Parathyroid adenoma (tissue), 2 donors: Measurements from ENCODE around the gene ESRRB.
A peak's percentile ranks its signal among the peaks of the same experiment; 100 is the strongest.

Experiments
- H2AFZ ChIP-seq: fragments of 300-600 bp; sonication (generic); one replicate; pipeline ENCODE4 v1.7.0; 2017; ENCODE audit warnings: antibody characterized with exemption, mild to moderate bottlenecking
- H3K27ac ChIP-seq: fragments of 300-600 bp; sonication (generic); one replicate; pipeline ENCODE4 v1.7.0; 2017
- H3K27me3 ChIP-seq: fragments of 300-600 bp; sonication (generic); one replicate; pipeline ENCODE4 v1.7.0; 2017; ENCODE audit warnings: low read length; ENCODE audit not compliant: control insufficient read depth, insufficient read depth
- H3K36me3 ChIP-seq: fragments of 300-600 bp; sonication (generic); one replicate; pipeline ENCODE4 v1.7.0; 2017; ENCODE audit warnings: low read length; ENCODE audit not compliant: control insufficient read depth, insufficient read depth
- H3K4me1 ChIP-seq: fragments of 300-600 bp; sonication (generic); one replicate; pipeline ENCODE4 v1.7.0; 2017; ENCODE audit warnings: control low read depth
- H3K4me2 ChIP-seq: fragments of 300-600 bp; sonication (generic); one replicate; pipeline ENCODE4 v1.7.0; 2017; ENCODE audit warnings: low read length
- H3K4me3 ChIP-seq: fragments of 300-600 bp; sonication (generic); one replicate; pipeline ENCODE4 v1.7.0; 2017; ENCODE audit warnings: low read depth, low read length
- H3K79me2 ChIP-seq: fragments of 300-600 bp; sonication (generic); one replicate; pipeline ENCODE4 v1.7.0; 2017; ENCODE audit warnings: control low read depth
- H3K9ac ChIP-seq: fragments of 300-600 bp; sonication (generic); one replicate; pipeline ENCODE4 v1.7.0; 2017; ENCODE audit warnings: mild to moderate bottlenecking
- H3K9me3 ChIP-seq: fragments of 300-600 bp; sonication (generic); one replicate; pipeline ENCODE4 v1.7.0; 2017; ENCODE audit warnings: low read length; ENCODE audit not compliant: control insufficient read depth
- TF ChIP-seq, protein P1 (sequence below): fragments of 300-600 bp; sonication (generic); IDR thresholded peaks from one replicate; pipeline ENCODE4 v1.7.0; 2017; ENCODE audit warnings: antibody characterized with exemption, mild to moderate bottlenecking
- donor health status: primary hyperparathyroidism.

ESRRB gene

GRCh38 chr14:76465664-76466063 lies 89.7 kb downstream of the ESRRB start:
- H3K27ac ChIP-seq, result no peak overlapping the region
- no peaks in the 10 kb centered on the region for H3K27me3 ChIP-seq
- H2AFZ ChIP-seq, result no peak overlapping the region
- no peaks in the 10 kb centered on the region for H3K79me2 ChIP-seq
- H3K9me3 ChIP-seq, result no peaks in the 10 kb centered on the region
- no peak overlapping the region for H3K9ac ChIP-seq
- H3K4me2 ChIP-seq, result no peak overlapping the region
- H3K4me1 ChIP-seq, result no peaks in the 10 kb centered on the region
- H3K4me3 ChIP-seq, result no peak overlapping the region
- TF ChIP-seq, protein P1, sequence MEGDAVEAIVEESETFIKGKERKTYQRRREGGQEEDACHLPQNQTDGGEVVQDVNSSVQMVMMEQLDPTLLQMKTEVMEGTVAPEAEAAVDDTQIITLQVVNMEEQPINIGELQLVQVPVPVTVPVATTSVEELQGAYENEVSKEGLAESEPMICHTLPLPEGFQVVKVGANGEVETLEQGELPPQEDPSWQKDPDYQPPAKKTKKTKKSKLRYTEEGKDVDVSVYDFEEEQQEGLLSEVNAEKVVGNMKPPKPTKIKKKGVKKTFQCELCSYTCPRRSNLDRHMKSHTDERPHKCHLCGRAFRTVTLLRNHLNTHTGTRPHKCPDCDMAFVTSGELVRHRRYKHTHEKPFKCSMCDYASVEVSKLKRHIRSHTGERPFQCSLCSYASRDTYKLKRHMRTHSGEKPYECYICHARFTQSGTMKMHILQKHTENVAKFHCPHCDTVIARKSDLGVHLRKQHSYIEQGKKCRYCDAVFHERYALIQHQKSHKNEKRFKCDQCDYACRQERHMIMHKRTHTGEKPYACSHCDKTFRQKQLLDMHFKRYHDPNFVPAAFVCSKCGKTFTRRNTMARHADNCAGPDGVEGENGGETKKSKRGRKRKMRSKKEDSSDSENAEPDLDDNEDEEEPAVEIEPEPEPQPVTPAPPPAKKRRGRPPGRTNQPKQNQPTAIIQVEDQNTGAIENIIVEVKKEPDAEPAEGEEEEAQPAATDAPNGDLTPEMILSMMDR, result no peak
- H3K36me3 ChIP-seq, result no peaks in the 10 kb centered on the region

GRCh38 chr14:76467711-76468155 lies 91.8 kb downstream of the ESRRB start:
- Histone ChIP-seq H3K27me3 (no peaks in the 10 kb centered on the region), H2AFZ (no peak overlapping the region), H3K4me3 (no peak overlapping the region), H3K9ac (no peak overlapping the region), H3K4me2 (no peak overlapping the region), H3K9me3 (no peaks in the 10 kb centered on the region), H3K36me3 (no peaks in the 10 kb centered on the region), H3K79me2 (no peaks in the 10 kb centered on the region), H3K27ac (no peak overlapping the region), H3K4me1 (peaks cover under 1% of the 10 kb centered on the region)
- TF ChIP-seq, protein P1, result no peak

DNA sequence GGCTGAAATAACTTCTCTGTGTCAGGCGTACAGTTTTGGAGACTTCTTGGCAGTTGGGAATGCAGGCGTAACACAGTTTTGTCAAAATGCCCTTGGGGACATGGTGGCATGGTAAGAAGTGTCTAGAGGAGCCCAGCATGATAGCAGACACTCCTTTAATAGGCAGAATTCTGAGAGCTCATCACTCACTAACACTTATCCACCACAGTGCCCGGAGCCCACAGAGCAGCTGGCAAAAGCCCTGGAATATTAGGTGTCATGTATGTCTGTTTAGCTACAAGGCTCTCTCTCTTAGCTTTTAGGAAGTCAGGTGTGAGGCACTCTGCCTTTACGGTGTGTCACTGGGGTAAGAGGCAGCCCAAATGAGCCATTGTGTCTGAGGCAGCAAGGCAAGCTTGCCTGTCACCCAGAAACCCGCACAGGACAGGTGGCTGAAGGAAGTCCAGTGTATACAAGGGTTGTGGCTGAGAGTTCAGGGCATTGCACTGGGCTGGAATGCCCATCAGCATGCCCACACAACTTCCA lies 96.3 kb downstream of the ESRRB start:
- H3K4me2 ChIP-seq, result no peak overlapping the region
- no peak overlapping the region for H3K9ac ChIP-seq
- no peak overlapping the region for H3K27ac ChIP-seq
- H3K79me2 ChIP-seq, result no peaks in the 10 kb centered on the region
- H3K4me3 ChIP-seq, result no peak overlapping the region
- no peaks in the 10 kb centered on the region for H3K9me3 ChIP-seq
- TF ChIP-seq, protein P1, result no peak
- no peaks in the 10 kb centered on the region for H3K36me3 ChIP-seq
- peaks cover 5% of the 10 kb centered on the region for H3K4me1 ChIP-seq
- H3K27me3 ChIP-seq, result no peaks in the 10 kb centered on the region
- peak overlapping the region; percentile 15 for H2AFZ ChIP-seq

DNA sequence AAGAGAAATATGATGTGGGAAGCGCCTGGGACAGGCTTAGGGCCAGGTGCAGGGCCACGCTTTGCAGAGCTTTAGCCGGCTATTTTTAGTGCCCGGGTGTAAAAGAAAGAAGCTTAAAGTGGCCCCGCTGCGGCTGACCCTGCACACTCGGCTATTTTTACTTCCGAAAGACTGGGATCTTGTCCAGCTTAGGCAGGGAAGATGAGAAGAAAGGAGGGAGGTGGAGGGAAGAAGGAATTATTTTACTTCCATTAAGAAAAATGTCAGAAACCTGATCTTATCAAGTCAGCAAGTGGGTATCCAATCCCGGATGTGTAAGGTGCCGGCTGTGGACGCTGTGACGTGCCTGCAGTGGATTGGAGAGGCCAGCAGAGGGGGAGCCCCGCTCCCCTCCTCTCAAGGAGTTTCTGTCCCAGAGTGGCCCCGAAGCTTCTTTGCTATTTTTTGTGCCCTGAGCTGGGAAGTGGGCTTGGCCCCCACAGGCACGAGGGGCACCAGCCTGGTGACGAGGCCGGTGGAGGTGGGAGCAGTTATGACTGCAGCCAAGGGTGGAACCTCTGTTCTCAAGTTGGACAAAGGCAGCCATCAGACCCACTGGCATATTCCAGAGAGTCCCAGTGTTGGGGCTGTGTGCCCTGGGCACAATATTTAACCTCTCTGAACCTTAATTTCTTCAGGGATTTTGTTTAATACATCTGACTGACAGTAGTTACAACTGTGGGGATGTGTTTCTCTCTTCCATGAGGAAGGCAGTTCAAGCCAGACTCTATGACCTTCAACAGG lies 97.7 kb downstream of the ESRRB start:
- Histone ChIP-seq H3K27ac (peak overlapping the region; percentile 58), H3K27me3 (no peaks in the 10 kb centered on the region), H3K4me3 (peak overlapping the region; percentile 27), H3K36me3 (no peaks in the 10 kb centered on the region), H3K4me2 (peak overlapping the region; percentile 65), H3K79me2 (no peaks in the 10 kb centered on the region), H3K9me3 (no peaks in the 10 kb centered on the region), H3K9ac (no peak overlapping the region), H2AFZ (peak overlapping the region; percentile 75), H3K4me1 (peaks cover 5% of the 10 kb centered on the region)
- TF ChIP-seq, protein P1, result peak; percentile 34

GRCh38 chr14:76480426-76480825 lies 104.5 kb downstream of the ESRRB start:
- Histone ChIP-seq H3K4me1 (no peaks in the 10 kb centered on the region), H3K79me2 (no peaks in the 10 kb centered on the region), H3K4me2 (no peak overlapping the region)

More at GRCh38 chr14:76480426-76480825, 104.5 kb downstream of the ESRRB start:
- no peak overlapping the region for H2AFZ ChIP-seq
- no peaks in the 10 kb centered on the region for H3K9me3 ChIP-seq
- H3K27me3 ChIP-seq, result no peaks in the 10 kb centered on the region
- H3K27ac ChIP-seq, result no peak overlapping the region
- no peak overlapping the region for H3K4me3 ChIP-seq
- TF ChIP-seq, protein P1, result no peak
- H3K9ac ChIP-seq, result no peak overlapping the region
- no peaks in the 10 kb centered on the region for H3K36me3 ChIP-seq
